Measurements from ENCODE around the gene POLR1B.

The POLR1B gene

GRCh38 chr2:112579241-112579640 lies 37.0 kb downstream of the POLR1B start:
- Histone ChIP-seq H3K9me3 (peaks cover 8% of the 10 kb centered on the region), H3K4me3 (no peak overlapping the region), H3K9ac (no peak overlapping the region), H3K4me1 (peaks cover 12% of the 10 kb centered on the region), H3K27me3 (no peaks in the 10 kb centered on the region), H3K4me2 (no peak overlapping the region), H4K20me1 (peaks cover 33% of the 10 kb centered on the region), H3K36me3 (peaks cover 37% of the 10 kb centered on the region), H3K27ac (no peak overlapping the region)
- TF ChIP-seq Cebpa-rat (IDR thresholded peaks at IDR 0.05) = no peak

DNA sequence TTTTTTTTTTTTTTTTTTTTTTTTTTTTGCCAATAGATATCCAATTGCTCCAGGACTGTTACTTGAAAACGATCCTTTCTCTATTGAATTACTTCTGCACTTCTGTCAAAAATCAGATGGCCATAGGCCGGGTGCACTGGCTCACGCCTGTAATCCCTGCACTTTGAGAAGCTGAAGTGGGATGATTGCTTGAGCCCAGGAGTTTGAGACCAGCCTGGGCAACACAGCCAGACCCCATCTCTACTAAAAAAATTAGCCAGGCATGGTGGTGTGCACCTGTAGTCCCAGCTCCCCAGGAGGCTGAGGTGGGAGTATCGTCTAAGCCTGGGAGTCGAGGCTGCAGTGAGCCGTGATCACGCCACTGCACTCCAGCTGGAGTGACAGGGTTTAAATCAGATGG lies 37.8 kb downstream of the POLR1B start:
- H3K9me3 ChIP-seq = peaks cover 14% of the 10 kb centered on the region
- H3K27ac ChIP-seq = no peak overlapping the region
- no peaks in the 10 kb centered on the region for H3K27me3 ChIP-seq
- peaks cover 29% of the 10 kb centered on the region for H4K20me1 ChIP-seq
- TF ChIP-seq Cebpa-rat (IDR thresholded peaks at IDR 0.05) = no peak
- no peak overlapping the region for H3K9ac ChIP-seq
- peaks cover 21% of the 10 kb centered on the region for H3K4me1 ChIP-seq
- no peak overlapping the region for H3K4me2 ChIP-seq
- H3K36me3 ChIP-seq = peaks cover 29% of the 10 kb centered on the region
- H3K4me3 ChIP-seq = no peak overlapping the region

DNA sequence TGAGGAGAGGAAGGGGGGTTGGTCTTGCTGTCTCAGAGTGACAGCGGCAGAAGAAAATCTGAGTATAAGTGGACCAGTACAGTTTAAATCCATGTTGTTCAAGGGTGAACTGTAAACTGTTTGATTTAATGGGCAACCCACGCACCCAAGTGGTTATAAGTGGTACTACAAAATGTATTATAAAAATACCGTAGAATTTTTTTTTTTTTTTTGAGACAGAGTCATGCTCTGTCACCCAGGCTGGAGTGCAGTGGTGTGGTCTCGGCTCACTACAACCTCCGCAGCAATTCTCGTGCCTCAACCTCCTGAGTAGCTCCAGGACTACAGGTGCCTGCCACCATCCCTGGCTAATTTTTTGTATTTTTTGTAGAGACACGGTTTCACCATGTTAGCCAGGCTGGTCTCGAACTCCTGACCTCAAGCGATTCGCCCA lies 40.1 kb downstream of the POLR1B start:
- Histone ChIP-seq H4K20me1 (peaks cover 15% of the 10 kb centered on the region; the same call in 1 of the 2 replicates), H3K27me3 (no peaks in the 10 kb centered on the region), H3K4me2 (no peak overlapping the region; the same call in 1 of the 2 replicates), H3K9me3 (peaks cover 16% of the 10 kb centered on the region), H3K9ac (no peak overlapping the region), H3K4me1 (peaks cover 26% of the 10 kb centered on the region), H3K4me3 (no peak overlapping the region), H3K27ac (no peak overlapping the region), H3K36me3 (peaks cover 6% of the 10 kb centered on the region)
- TF ChIP-seq Cebpa-rat (IDR thresholded peaks at IDR 0.05) = no peak

DNA sequence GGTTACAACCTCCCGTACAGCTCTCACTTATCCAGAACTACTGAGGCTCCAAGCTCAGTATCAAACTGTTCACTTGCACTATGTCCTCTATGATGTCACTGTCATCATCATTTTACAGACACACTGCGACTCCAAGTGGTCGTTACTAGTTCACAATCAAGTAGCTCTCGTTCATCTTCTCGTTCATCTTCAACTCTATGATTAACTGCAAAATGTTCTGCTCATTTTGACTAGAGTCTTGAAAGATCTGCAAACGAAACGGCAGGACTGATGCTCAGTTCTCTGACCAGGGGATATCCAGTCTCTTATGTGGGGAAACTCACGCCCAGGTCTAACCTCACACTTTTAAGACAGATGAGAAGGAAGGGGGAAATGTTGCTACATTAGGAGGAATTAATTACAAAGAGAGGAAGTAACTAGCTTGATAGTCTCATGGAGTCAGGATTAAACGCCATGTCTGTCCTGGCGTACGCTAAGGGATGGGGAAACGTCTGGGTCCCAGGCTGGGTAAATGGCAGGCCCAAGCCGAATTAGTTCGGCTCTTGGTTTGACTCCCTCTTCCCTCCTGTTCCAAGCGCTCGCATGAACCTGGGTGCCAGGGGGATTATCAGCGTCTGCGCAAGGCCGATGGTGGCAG lies 41.4 kb downstream of the POLR1B start:
- H3K4me1 ChIP-seq = peaks cover 26% of the 10 kb centered on the region
- TF ChIP-seq Cebpa-rat (IDR thresholded peaks at IDR 0.05) = no peak
- H3K4me3 ChIP-seq = peak overlapping the region; percentile 72
- peak overlapping the region; percentile 74 for H3K27ac ChIP-seq
- peaks cover 16% of the 10 kb centered on the region for H3K9me3 ChIP-seq
- H3K36me3 ChIP-seq = peaks cover 5% of the 10 kb centered on the region; the same call in 1 of the 2 replicates
- H3K4me2 ChIP-seq = peak overlapping the region; percentile 83
- H3K27me3 ChIP-seq = no peaks in the 10 kb centered on the region
- 0 out of 2 replicates have a peak, but pooled peaks cover 8% of the 10 kb centered on the region for H4K20me1 ChIP-seq
- no peak overlapping the region for H3K9ac ChIP-seq

DNA sequence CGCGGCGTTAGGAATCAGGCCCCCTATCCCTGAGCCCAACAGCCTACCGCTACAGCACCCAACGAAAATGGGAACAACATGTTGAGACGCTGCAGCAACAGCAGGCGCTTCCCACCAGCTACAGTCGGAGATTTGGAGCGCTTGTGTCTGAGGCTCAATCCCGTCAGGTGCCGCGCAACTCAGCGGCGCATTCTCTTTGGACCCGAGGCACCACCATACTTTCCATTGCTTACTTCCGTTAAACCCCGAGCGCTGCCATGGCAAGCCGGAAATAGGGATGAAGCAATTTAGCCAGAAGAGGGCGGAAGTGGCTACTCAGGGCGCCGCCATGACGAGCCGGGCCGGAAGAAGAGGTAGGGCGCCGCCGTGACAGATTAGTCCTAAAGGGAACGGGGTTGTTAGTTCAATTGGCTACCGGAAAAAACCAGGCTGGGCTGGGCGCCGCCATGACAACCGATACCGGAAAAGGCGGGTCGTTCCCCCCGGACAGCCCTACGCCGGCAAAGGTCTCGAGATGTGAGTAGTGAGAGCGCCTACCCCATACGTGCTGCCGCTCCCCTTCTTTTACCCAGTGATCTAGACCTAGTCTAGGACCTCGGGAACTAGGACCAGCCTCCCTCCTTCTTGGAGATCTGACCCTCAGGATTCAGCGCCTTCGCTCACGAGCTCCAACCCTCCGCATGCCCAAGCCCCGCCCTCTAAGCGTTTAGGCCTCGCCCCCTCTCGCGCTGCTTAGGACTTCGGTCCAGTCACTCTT lies 42.0 kb downstream of the POLR1B start, which contains the start of gene CHCHD5:
TSS of gene CHCHD5 (plus strand) at position 476 of the 757 bp plus-strand sequence. CDS start at position 515, 39 bp downstream.
- peaks cover 16% of the 10 kb centered on the region for H3K9me3 ChIP-seq
- H3K27ac ChIP-seq = peak within 1 kb of the TSS; percentile 74
- peaks cover 5% of the 10 kb centered on the region; the same call in 1 of the 2 replicates for H3K36me3 ChIP-seq
- H3K27me3 ChIP-seq = no peaks in the 10 kb centered on the region
- peak within 1 kb of the TSS; percentile 72 for H3K4me3 ChIP-seq
- H4K20me1 ChIP-seq = 0 out of 2 replicates have a peak, but pooled peaks cover under 1% of the 10 kb centered on the region
- peak within 1 kb of the TSS; percentile 59; the same call in 1 of the 2 replicates for H3K9ac ChIP-seq
- H3K4me2 ChIP-seq = peak within 1 kb of the TSS; percentile 83
- H3K4me1 ChIP-seq = peaks cover 26% of the 10 kb centered on the region
- TF ChIP-seq Cebpa-rat (IDR thresholded peaks at IDR 0.05) = peak; percentile 73; the same call in 1 of the 2 replicates

DNA sequence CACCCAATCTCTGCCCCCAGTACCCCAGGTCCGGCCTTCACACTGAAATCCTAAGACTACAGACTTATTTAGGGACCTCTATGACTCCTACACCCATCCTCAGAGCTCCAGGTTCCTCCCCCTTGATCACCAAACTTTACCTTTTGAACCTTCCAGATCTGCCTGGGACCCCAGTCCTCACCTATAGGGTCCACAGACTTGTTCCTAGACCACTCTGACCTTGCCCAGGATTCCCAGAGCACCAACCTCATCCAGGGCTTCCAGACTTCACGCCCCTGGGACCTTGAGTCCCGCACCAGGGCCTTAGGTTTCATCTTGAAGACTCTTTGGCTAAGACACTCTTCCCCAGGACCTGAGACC lies 42.6 kb downstream of the POLR1B start:
- H3K9ac ChIP-seq = peak overlapping the region; percentile 59; the same call in 1 of the 2 replicates
- peaks cover 5% of the 10 kb centered on the region; the same call in 1 of the 2 replicates for H3K36me3 ChIP-seq
- no peaks in the 10 kb centered on the region for H4K20me1 ChIP-seq
- H3K4me2 ChIP-seq = peak overlapping the region; percentile 83
- no peaks in the 10 kb centered on the region for H3K27me3 ChIP-seq
- no peak for TF ChIP-seq Cebpa-rat (IDR thresholded peaks at IDR 0.05)
- peaks cover 26% of the 10 kb centered on the region for H3K4me1 ChIP-seq
- peak overlapping the region; percentile 74 for H3K27ac ChIP-seq
- peak overlapping the region; percentile 72 for H3K4me3 ChIP-seq
- H3K9me3 ChIP-seq = peaks cover 16% of the 10 kb centered on the region

DNA sequence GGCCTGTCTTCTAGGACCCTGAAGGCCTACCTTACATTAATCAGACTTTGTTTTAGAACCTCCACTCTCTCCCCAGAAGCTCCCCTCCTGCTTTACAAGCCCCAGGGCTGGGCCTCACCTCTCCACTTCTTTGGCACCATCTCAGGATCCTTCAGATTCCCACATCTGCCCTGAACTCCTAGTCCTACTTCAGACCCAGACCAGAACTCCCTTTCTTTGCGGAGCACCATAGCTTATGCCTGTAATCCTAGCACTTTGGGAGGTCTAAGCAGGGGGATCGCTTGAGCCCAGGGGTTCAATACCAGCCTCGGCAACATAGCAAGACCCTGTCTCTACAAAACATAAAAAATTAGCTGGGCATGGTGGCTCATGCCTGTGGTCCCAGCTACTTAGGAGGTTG lies 43.1 kb downstream of the POLR1B start:
- Histone ChIP-seq H3K27ac (no peak overlapping the region), H3K27me3 (no peaks in the 10 kb centered on the region), H3K9me3 (peaks cover 16% of the 10 kb centered on the region), H3K9ac (no peak overlapping the region), H3K36me3 (peaks cover 5% of the 10 kb centered on the region; the same call in 1 of the 2 replicates), H3K4me1 (peaks cover 26% of the 10 kb centered on the region), H3K4me3 (peak overlapping the region; percentile 72), H4K20me1 (no peaks in the 10 kb centered on the region), H3K4me2 (peak overlapping the region; percentile 83)
- TF ChIP-seq Cebpa-rat (IDR thresholded peaks at IDR 0.05) = no peak

- H3K4me3 ChIP-seq = no peak overlapping the region
- H3K9me3 ChIP-seq = peaks cover 16% of the 10 kb centered on the region
- H4K20me1 ChIP-seq = no peaks in the 10 kb centered on the region
- H3K27me3 ChIP-seq = no peaks in the 10 kb centered on the region
- H3K4me2 ChIP-seq = 0 out of 2 replicates have a peak overlapping the region, but pooled peaks have one; percentile 83
- no peak overlapping the region for H3K9ac ChIP-seq
- no peak for TF ChIP-seq Cebpa-rat (IDR thresholded peaks at IDR 0.05)
- peaks cover 26% of the 10 kb centered on the region for H3K4me1 ChIP-seq
- no peak overlapping the region for H3K27ac ChIP-seq
- peaks cover 9% of the 10 kb centered on the region; the same call in 1 of the 2 replicates for H3K36me3 ChIP-seq
These were observed 43.7 kb downstream of the POLR1B start for GRCh38 chr2:112585873-112586464.

DNA sequence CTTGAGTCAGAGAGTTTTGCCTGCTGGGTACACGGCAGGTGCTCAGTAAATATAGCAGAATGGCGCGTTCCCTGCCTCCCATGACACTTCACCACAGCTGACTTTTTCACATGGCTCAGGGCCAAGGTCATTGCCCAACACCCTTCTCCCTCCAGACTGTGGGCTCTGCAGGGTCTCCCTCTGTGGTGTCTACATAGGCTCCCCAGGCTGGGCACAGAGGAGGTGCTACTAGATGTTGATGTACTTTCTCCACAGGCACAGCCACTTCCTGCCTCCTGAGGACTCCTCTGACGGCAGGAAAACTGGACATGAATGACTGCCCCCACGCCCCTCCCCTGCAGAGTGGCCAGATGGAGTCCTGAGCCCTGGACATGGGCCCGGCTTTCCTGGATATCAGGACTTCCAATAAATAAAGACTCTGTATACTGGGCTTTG lies 46.4 kb downstream of the POLR1B start:
- peaks cover 9% of the 10 kb centered on the region; the same call in 1 of the 2 replicates for H3K36me3 ChIP-seq
- no peak overlapping the region for H3K9ac ChIP-seq
- H4K20me1 ChIP-seq = no peaks in the 10 kb centered on the region
- H3K4me2 ChIP-seq = no peak overlapping the region
- no peak overlapping the region for H3K27ac ChIP-seq
- H3K27me3 ChIP-seq = no peaks in the 10 kb centered on the region
- H3K9me3 ChIP-seq = peaks cover 13% of the 10 kb centered on the region
- no peak for TF ChIP-seq Cebpa-rat (IDR thresholded peaks at IDR 0.05)
- peaks cover 20% of the 10 kb centered on the region for H3K4me1 ChIP-seq
- H3K4me3 ChIP-seq = no peak overlapping the region

Data from BLaER1 (cell line).